ENCODE results near the gene MCEE.

- TF ChIP-seq, protein P1, sequence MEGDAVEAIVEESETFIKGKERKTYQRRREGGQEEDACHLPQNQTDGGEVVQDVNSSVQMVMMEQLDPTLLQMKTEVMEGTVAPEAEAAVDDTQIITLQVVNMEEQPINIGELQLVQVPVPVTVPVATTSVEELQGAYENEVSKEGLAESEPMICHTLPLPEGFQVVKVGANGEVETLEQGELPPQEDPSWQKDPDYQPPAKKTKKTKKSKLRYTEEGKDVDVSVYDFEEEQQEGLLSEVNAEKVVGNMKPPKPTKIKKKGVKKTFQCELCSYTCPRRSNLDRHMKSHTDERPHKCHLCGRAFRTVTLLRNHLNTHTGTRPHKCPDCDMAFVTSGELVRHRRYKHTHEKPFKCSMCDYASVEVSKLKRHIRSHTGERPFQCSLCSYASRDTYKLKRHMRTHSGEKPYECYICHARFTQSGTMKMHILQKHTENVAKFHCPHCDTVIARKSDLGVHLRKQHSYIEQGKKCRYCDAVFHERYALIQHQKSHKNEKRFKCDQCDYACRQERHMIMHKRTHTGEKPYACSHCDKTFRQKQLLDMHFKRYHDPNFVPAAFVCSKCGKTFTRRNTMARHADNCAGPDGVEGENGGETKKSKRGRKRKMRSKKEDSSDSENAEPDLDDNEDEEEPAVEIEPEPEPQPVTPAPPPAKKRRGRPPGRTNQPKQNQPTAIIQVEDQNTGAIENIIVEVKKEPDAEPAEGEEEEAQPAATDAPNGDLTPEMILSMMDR (IDR thresholded peaks at IDR 0.05), result no peak
- no peak for TF ChIP-seq POLR2A (IDR thresholded peaks at IDR 0.05)
These were observed 65.9 kb downstream of the MCEE start for GRCh38 chr2:71064110-71064611.

All from tibial nerve (tissue), 3 donors.